Suppressor macrophage (primary cell): ENCODE measurements around the gene SLC9B1.
A peak's percentile ranks its signal among the peaks of the same experiment; 100 is the strongest.

Source experiments
- DNase-seq, 4 experiments: peaks; one replicate each; pipeline ENCODE4 v3.0.0-alpha.2; 2020 to 2022
- total RNA-seq, 17 experiments: gene quantifications; one replicate each; lab custom pipeline; 2026; ENCODE audit warnings: mixed read lengths in 6 of 17, inconsistent platforms in 3 of 17; lab: John Stamatoyannopoulos, UW

The SLC9B1 gene
- 0.42 to 3.0 (median 0.92) reads per million in 17 experiments for total RNA-seq

GRCh38 chr4:103019308-103020124, at the start of gene SLC9B1:
Gene SLC9B1, minus strand, starts transcription at chr4:103019705. Its CDS starts 27,994 bp downstream, at chr4:102991711.
- peak; percentile 94 to 97 (median 94) for DNase-seq

DNA sequence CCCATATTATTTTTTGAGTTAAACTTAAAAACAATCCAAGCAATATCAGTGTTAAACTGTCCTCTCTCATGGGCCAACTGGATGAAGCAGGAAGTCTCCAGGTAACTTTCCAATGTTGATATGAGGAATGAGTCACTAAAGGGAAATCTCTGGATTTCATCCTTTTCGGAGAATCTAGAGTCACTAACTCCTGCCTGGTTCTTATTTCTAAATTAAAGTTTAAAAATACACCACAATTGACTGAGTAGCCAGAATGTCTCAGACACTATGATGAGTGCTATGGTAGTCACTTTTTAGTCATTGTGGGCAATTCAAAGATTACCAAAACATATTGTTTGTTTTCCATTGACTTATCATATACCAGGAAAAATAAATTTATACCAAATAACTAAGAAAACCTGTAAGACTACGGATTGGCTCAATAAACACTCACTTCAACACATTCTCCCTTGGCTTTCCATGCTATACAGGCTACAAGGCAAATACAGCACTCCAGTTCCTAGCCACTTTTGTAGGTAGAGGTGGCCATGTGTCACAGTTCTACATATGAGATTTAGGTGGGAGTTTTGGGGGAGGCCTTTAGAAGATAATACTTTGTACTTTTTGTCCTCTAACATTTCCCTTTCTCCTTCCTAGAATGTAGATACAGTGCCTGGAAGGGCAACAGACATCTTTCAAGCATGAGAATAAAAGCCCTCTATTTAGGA, 48.5 kb upstream of the SLC9B1 start:
- no peak for DNase-seq

DNA sequence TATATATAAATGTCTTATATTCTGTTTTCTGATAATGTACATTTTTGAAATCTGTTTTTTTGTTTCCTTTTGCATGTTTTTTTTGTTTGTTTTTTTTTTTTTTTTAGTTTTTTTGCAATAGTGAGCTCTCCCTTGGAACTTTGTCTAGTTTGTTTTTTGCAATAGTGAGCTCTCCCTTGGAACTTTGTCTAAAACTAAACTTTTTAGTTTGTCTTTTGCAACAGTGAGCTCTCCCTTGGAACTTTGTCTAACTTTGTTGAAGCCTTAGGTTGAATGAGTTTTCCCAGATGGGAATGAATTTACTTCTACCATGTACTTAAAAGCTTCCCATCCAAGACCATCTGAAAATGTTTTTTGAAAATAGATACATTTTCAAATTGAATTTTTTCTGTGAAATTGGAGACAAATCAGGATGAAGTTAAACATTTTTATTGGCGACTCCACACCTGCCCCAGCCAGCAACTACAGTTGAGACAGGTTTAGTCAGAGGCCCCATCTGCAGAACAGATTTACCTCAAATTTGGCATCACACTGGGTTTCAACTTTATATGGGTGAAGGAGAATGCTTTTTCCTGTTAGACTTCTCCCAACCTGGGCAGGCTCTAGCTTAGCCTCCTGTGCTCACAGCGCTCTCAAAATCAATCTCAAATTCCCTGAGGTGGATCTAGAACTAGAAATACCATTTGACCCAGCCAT, 41.1 kb upstream of the SLC9B1 start:
- DNase-seq = no peak

GRCh38 chr4:103054030-103054429, 34.5 kb upstream of the SLC9B1 start:
- peak in 1 of 4 experiments; percentile 2 for DNase-seq

- DNase-seq = no peak
These were observed 33.3 kb upstream of the SLC9B1 start for GRCh38 chr4:103052779-103053178.

- no peak for DNase-seq
These were observed 32.6 kb upstream of the SLC9B1 start for GRCh38 chr4:103052145-103052544.

DNA sequence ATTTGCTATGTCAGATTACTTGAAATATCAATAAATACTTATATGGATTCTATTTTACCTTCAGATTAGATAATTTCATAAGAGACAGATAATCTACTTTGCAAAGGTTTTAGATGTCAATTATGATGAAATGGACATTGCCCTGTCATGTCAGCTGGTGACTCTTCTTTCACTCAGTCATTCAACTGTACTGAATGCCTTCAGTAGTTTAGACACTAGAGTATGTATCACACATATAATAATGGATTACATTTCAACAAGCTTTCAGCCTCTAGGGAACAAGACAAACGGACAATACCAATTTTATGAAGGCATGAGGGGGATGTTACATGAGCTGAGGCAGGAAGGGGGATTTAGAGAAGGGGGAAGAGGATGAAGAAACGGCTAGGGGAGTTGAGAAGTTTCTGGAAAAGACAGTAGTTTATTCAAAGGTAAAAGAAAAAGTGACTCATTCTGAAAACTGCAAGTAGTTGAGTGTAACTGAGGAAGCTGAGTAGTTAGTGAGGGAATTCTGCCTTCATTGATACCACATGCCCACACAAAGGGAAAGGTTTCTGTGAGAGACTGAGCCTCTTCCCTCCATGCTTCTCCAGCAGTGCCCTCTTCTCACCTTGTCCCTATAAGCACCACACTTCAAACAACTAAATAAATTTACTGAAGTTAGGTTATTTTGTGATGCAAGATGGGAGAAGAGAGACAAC, 31.4 kb upstream of the SLC9B1 start:
- DNase-seq = no peak

- DNase-seq = peak; percentile 37 to 64 (median 54)
These were observed 27.1 kb upstream of the SLC9B1 start for GRCh38 chr4:103046416-103047290.

- DNase-seq = no peak
These were observed 24.7 kb upstream of the SLC9B1 start for GRCh38 chr4:103044183-103044582.

DNA sequence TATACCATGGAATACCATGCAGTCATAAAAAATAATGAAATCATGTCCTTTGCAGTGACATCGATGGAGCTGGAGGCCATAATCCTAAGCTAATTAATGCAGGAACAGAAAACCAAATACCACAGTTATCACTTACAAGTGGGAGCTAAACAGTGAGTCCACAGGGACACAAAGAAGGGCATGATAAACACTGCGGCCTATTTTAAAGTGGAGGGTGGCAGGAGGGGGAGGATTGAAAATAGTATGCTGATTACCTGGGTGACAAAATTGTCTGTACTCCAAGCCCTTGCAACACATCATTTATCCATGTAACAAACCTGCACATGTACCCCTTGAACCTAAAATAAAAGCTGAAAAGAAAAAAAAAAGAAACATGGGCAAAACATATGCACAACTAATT, 16.7 kb upstream of the SLC9B1 start:
- no peak for DNase-seq

DNA sequence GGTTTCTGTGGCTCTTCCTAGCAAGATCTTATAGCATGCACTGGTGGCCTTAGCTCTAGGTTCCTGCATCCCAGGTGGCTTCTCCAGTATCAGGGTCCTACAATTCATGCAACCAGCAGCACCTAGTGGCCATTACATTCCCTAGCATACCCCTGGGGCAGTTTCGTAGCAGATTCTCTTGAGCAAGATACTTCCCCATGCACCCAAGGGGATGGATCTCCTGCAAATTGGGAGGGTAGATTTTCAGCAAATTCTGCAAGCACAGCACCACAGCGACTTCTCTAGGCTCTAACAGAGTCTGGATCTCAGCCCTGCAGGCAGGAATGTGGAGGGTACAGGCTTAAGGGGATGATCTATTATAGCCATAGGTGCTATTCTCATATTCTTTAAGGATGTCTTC, 13.1 kb upstream of the SLC9B1 start:
- peak; percentile 16 to 40 (median 38) for DNase-seq

- DNase-seq = no peak
These were observed 11.3 kb upstream of the SLC9B1 start for GRCh38 chr4:103030791-103031190.

DNA sequence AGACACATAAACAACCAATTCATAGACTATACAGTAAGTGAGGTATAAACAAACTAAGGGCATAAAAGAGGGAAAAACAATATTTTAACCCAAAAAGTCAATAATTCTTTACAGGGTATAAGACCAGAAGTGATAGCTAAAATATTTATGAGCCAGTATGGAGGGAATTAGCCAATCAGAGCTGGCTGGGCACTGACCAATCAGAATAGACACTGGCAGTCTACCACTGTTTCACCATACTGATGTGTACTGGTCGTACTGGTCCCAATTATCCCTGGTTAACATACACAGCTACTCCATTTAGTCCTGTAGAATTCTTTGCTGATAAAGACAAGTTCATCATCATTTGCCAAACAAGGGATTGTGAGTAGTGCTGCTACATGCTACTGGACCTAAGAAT, 9.8 kb upstream of the SLC9B1 start:
- DNase-seq = no peak

- no peak for DNase-seq
These were observed 7.4 kb upstream of the SLC9B1 start for GRCh38 chr4:103026868-103027267.

- no peak for DNase-seq
These were observed 5.5 kb upstream of the SLC9B1 start for GRCh38 chr4:103024996-103025395.

DNA sequence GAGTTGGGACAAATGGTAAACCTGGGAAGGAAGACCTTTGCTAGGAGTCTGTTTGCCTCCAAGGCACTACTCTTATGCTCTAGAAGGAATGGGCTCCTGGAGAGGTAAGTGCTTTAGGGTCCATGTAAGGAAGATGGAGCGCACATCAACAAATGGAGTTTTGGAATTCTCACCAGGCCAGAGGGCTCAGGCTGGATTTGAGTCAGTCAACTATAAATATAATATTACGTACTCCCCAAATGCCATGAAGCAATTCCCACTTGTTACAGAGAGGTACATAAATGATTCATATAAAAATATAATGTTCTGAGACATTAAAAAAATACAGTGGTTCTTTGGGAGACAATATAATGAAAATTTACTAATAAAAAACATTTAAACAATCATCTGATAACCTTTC, 1.6 kb upstream of the SLC9B1 start:
- no peak for DNase-seq

GRCh38 chr4:103018391-103019307, 856 bp downstream of the SLC9B1 start:
- DNase-seq = peak in 2 of 4 experiments; percentile 1 to 2

DNA sequence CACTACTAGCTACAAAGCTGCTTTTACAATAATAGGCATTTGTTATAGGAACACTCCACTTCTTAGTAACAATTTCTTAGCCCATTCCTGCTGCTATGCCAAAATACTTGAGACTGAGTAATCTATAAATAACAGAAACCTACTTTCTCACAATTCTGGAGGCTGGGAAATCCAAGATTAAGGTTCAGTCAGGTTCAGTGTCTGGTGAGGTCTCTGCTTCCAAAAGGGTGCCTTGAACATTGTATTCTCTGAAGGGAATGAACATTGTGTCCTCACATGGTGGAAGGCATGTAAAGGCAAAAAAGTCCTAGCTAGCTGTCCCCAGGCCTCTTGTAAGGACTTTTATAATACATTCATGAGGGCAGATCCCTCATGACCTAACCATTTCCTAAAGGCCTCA, 7.0 kb downstream of the SLC9B1 start:
- no peak for DNase-seq

DNA sequence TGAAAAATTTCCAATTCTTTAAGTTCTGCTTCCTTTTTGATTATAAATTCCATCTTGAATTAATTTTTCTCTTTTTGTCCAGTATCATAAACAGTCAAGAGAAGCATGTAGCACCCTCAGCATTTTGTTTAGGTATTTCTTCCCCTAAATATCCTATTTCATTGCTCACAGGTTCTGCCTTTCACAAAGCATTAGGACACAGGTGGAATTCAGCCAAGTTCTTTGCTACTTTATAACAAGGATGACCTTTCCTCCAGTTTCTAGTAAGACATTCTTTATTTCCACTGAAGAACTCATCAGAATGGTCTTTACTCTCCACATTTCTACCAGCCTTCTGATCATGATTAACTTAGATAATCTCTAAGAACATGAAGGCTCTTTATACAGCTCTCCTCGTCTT, 7.4 kb downstream of the SLC9B1 start:
- DNase-seq = no peak

GRCh38 chr4:103011378-103012025, 8.0 kb downstream of the SLC9B1 start:
- no peak for DNase-seq
